ENCODE measurements around the gene JUND.

The JUND gene

DNA sequence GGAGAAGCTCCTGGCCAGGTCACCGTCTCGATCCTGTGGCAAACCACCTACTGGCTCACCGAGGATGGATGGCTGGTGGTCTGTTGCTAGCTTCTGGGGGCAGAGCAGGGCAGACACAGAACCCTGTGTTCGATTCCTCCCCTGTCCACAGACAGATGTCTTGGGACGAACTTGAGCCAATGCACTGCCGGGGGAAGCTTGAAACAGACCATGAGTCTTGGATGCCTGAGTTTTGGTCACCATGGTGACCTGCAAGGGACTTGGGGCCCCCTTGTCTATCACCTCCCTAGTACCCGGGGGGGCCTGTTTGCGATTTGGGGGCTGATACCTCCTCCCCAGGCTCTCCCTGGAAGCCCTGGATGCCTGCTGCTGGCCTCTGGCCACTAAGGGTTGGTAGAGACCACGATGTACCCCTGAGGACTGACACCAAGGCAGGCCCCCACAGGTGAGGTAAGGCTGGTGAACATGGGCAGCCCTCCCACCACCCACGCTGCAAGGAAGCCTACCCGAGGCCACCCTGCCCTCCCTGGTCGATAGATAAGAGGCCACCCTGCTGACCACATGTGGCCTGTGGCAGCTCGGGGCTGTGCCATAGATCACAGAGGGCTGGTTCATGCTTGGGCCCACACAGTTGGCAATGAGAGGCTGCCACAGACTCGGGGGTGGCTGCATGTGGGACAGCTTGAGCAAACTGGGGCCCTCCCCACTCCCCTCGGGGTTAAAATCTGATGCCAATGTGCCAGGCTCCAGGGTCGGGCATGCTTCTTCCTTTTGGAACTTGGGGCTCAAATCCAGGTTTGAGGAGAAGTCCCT, 17.9 kb downstream of the JUND start:
- TF ChIP-seq ZNF274 (IDR thresholded peaks at IDR 0.05; ENCODE audit: low read depth, low read length) = no peak

DNA sequence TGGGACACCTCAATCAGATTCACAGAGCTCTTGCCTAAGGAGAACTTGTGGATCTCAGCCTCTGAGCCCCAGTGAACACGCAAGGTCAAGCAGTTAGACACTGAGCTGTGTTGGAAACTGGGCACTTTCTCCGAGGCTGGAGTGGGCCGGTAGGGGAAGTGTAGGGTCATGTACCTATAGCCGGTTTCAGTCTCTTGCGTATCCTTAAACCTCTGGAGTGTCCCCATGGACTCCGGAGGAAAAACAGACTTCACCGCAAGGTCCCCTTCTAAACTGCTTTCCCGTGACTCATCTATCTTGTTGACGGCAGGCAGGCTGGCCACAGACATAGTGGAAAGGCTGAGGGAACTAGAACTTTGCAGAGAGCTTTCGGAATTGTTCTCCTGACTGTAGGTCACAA, 18.5 kb downstream of the JUND start:
- no peak for TF ChIP-seq ZNF274 (IDR thresholded peaks at IDR 0.05; ENCODE audit: low read depth, low read length)
- no peak overlapping the region for H3K4me3 ChIP-seq (ENCODE audit: low read length)

More for the DNA sequence above, 17.9 kb downstream of the JUND start:
- H3K4me3 ChIP-seq (ENCODE audit: low read length) = no peak overlapping the region

GRCh38 chr19:18262144-18262543, 19.3 kb downstream of the JUND start:
- no peak for TF ChIP-seq ZNF274 (IDR thresholded peaks at IDR 0.05; ENCODE audit: low read depth, low read length)

GRCh38 chr19:18261474-18261873, 19.9 kb downstream of the JUND start:
- no peak overlapping the region for H3K4me3 ChIP-seq (ENCODE audit: low read length)
- TF ChIP-seq ZNF274 (IDR thresholded peaks at IDR 0.05; ENCODE audit: low read depth, low read length) = no peak

More at GRCh38 chr19:18262144-18262543, 19.3 kb downstream of the JUND start:
- H3K4me3 ChIP-seq (ENCODE audit: low read length) = no peak overlapping the region

GRCh38 chr19:18259893-18260292, 21.5 kb downstream of the JUND start:
- no peak for TF ChIP-seq ZNF274 (IDR thresholded peaks at IDR 0.05; ENCODE audit: low read depth, low read length)
- no peak overlapping the region for H3K4me3 ChIP-seq (ENCODE audit: low read length)

- H3K4me3 ChIP-seq (ENCODE audit: low read length) = no peak overlapping the region
- TF ChIP-seq ZNF274 (IDR thresholded peaks at IDR 0.05; ENCODE audit: low read depth, low read length) = no peak
These were observed 23.6 kb downstream of the JUND start for GRCh38 chr19:18257503-18258470.

DNA sequence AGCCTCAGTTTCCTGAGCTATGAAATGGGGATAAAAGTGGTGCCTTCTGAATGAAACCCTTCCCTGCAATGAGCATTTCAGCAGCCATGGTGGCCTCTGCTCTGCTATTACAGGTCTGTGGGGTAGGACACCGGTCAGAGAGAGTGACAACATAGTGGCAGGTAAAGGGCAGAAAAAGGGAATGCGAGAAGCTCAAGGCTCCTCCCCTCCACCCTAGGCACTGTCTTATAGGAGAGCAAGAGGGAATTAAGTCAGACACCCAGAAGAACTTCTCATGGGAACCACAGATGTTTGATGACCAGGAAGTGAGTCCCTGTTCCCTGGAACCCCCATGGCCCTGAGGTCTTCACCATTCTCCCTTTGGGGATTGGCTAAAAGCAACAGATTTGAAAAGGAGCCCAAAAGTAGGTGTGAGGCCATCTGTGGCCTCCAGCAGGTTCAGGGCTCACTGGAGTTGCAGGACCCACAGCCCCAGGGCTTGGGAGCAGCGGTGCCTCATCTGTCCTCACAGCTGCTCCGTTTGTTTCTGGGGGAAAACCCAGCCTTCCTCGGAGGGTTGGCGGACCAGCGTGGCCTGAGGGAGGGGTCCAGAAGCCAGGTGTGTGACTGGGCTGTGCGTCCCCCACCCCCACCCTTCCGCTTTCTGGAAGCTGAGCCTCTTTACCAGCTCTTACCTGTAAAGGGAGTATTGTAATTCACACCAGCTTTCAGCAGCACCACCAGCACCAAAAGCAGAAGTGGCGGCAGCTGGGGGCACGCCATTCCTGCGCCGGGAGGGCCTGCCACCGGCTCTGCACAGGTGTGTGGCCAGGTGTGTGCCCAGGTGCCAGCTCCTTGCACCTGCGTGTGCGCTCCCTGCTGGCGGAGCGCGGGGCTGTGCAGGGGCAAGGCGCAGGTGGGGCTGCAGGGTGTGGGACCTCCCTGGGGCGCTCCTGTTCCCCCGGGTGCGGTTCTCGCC, 26.6 kb downstream of the JUND start:
- H3K4me3 ChIP-seq (ENCODE audit: low read length) = no peak overlapping the region
- no peak for TF ChIP-seq ZNF274 (IDR thresholded peaks at IDR 0.05; ENCODE audit: low read depth, low read length)

DNA sequence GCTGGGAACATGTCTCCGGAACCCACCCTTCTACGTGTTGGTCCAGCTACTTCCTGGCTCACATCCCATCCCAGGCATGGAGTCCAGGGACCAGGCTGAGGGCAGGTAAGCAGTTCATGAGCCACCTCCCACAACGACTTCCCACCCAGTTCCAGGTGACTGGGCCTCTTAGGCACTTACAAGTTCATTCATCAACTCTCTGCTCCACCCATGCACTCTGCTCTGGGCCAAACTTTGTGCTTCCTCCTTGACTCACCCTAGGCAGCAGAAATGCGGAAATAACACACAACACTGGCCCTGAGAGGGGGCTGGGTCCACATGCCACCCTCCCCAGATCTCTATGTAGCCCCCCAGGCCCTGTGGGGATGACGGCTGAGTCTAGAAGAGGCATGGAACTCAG, 27.7 kb downstream of the JUND start:
- H3K4me3 ChIP-seq (ENCODE audit: low read length) = no peak overlapping the region
- TF ChIP-seq ZNF274 (IDR thresholded peaks at IDR 0.05; ENCODE audit: low read depth, low read length) = no peak

- no peak for TF ChIP-seq ZNF274 (IDR thresholded peaks at IDR 0.05; ENCODE audit: low read depth, low read length)
- H3K4me3 ChIP-seq (ENCODE audit: low read length) = no peak overlapping the region
These were observed 28.3 kb downstream of the JUND start for GRCh38 chr19:18253130-18253529.

GRCh38 chr19:18252370-18252717, 29.1 kb downstream of the JUND start:
- no peak overlapping the region for H3K4me3 ChIP-seq (ENCODE audit: low read length)
- TF ChIP-seq ZNF274 (IDR thresholded peaks at IDR 0.05; ENCODE audit: low read depth, low read length) = no peak

DNA sequence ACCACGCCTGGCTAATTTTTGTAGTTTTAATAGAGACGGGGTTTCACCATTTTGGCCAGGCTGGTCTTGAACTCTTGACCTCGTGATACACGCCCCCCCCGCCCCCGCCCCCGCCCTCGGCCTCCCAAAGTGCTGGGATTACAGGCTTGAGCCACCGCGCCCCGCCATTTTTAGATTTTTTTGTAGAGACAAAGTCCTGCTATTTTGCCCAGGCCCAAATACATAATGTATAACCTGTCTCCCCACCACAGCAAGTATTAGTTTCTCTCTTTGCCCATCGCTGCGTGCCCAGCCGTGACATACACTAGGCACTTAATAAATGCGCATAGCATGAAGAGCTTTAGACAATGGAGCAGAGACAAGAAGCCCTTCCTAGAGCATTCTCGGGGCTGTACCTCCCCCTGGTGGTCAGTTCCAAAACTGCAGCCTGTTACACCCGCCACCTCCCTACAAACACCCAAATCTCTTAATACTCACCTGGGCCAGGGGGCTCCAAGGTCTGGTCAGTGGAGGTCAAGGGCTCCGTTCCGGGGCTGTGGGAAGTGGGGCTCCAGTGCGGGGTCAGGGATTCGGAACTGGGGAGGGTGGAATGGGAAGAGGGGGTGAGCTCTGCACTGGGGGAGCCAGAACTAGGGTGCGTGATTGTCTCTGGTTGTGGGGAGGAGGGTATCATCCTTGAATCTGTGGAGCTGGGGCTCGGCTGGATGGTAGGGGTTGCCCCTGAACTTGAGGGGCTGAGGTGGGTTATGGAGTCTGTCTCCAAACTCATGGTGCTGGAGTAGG, 29.6 kb downstream of the JUND start:
- no peak overlapping the region for H3K4me3 ChIP-seq (ENCODE audit: low read length)
- no peak for TF ChIP-seq ZNF274 (IDR thresholded peaks at IDR 0.05; ENCODE audit: low read depth, low read length)

- no peak overlapping the region for H3K4me3 ChIP-seq (ENCODE audit: low read length)
- TF ChIP-seq ZNF274 (IDR thresholded peaks at IDR 0.05; ENCODE audit: low read depth, low read length) = no peak
These were observed 31.6 kb downstream of the JUND start for GRCh38 chr19:18249834-18250233.

- no peak overlapping the region for H3K4me3 ChIP-seq (ENCODE audit: low read length)
- no peak for TF ChIP-seq ZNF274 (IDR thresholded peaks at IDR 0.05; ENCODE audit: low read depth, low read length)
These were observed 36.1 kb downstream of the JUND start for GRCh38 chr19:18245297-18245696.

All from GM08714 (cell line).